Lower leg skin (tissue), 4 donors: ENCODE results near the gene ECHS1. TPM values are rescaled to one million over a fixed set of nuclear protein-coding genes. Genes with fewer than 3 reads are reported as not detected.

Experiments
- DNase-seq, 2 donors: peaks; one replicate each; pipeline ENCODE4 v3.0.0-alpha.2; 2019; ENCODE audit warnings: low spot score in 2 of 2
- H3K4me3 ChIP-seq: fragments of 200-600 bp; sonication (generic); 2 replicates; pipeline ENCODE4 v1.5.1; 2017; ENCODE audit warnings: mild to moderate bottlenecking, low read depth; ENCODE audit not compliant: poor library complexity, severe bottlenecking
- POLR2A ChIP-seq, 2 donors: fragments of 450-650 bp; IDR thresholded peaks; one replicate each; pipeline ENCODE4 v1.6.1; 2016 to 2017; ENCODE audit warnings: antibody characterized with exemption in 2 of 2, mild to moderate bottlenecking in 1 of 2, moderate library complexity in 1 of 2
- WGBS, 2 donors: methylation state at CpG; one replicate each; pipeline ENCODE4 v1.1.5; 2018; 5-methylcytosine and 5-hydroxymethylcytosine counted together
- intact Hi-C: fragments of 100-400 bp; cut with DNase I; formaldehyde crosslinking; loops from one replicate; pipeline ENCODE4 v1.15.0; 2023; ENCODE audit warnings: low total_unique reads
- total RNA-seq, 4 donors: library from RNA; depleted of rRNA; stranded (reverse); fragments of >200 nt; gene quantifications; one replicate each; pipeline ENCODE4 v1.1.0, GENCODE V29; 2016
- TF ChIP-seq, protein P1 (sequence below), 3 donors: fragments of 450-650 bp; IDR thresholded peaks; one replicate each; pipeline ENCODE4 v1.5.1; 2016; ENCODE audit warnings: antibody characterized with exemption in 3 of 3, mild to moderate bottlenecking in 3 of 3, moderate library complexity in 2 of 3

ECHS1 gene
- total RNA-seq, 4 donors from 2014 or later: 40.0 to 85.7 (median 61.8) TPM

DNA sequence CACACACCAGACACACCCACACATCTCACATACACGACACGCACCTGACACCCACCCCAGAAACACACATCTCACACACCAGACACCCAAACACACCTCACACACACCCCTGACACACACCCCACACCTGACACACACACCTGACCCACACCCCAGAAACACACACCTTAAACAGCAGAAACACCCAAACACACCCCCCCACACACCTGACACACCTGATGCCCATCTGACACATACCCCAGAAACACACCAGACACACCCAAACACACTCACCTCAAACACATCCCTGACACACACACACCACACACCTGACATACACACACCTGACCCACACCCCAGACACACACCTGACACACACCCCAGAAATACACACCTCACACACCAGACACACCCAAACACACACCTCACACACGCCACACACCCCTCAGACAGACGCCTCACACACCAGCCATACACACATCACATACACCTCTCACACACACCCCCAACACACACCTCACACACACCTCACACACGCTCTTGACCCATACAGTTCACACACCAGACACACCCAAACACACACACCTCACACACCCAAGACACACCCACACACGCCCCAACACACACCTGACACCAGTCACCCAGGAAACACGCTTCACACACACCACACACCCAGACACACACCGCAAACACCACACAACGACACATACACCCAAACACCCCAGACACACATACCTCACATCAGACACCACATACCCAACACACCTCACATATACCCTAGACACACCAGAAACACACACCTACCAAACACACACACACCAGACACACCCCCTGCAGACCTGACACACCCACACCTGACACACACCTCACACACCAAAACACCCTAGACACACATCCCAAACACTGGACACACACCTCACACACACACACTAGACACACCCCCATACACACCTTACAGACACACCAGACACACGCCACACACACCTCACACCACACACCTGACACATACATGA is 34.8 kb downstream of the ECHS1 start:
- H3K4me3 ChIP-seq: no peak overlapping the region
- DNase-seq: no peak
- 87 to 89% methylated on average over 10 of the region's 10 CpGs for WGBS, 2 donors
- TF ChIP-seq, protein P1, sequence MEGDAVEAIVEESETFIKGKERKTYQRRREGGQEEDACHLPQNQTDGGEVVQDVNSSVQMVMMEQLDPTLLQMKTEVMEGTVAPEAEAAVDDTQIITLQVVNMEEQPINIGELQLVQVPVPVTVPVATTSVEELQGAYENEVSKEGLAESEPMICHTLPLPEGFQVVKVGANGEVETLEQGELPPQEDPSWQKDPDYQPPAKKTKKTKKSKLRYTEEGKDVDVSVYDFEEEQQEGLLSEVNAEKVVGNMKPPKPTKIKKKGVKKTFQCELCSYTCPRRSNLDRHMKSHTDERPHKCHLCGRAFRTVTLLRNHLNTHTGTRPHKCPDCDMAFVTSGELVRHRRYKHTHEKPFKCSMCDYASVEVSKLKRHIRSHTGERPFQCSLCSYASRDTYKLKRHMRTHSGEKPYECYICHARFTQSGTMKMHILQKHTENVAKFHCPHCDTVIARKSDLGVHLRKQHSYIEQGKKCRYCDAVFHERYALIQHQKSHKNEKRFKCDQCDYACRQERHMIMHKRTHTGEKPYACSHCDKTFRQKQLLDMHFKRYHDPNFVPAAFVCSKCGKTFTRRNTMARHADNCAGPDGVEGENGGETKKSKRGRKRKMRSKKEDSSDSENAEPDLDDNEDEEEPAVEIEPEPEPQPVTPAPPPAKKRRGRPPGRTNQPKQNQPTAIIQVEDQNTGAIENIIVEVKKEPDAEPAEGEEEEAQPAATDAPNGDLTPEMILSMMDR (IDR thresholded peaks at IDR 0.05): no peak
- no peak for TF ChIP-seq POLR2A (IDR thresholded peaks at IDR 0.05)
- intact Hi-C loops: loop anchor here (10.0 kb wide), 1 partner anchor 186 kb away; the partner anchor contains the start of gene CYP2E1

DNA sequence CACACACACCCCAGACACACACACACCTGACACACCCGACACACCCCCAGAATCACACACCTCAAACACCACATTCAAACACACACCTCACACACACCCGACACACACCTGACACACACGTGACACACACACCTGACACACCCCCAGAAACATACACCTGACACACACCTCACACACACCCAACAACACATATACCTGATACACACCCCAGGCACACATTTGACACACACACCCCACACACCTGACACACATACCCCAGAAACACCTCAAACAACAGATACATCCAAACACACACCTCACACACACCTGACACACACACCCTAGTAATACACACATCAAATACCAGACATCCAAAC is 35.8 kb downstream of the ECHS1 start:
- no peak overlapping the region for H3K4me3 ChIP-seq
- WGBS, 2 donors: 79% methylated on average over 3 of the region's 3 CpGs
- intact Hi-C loops: loop anchor here (10.0 kb wide), 1 partner anchor 187 kb away; the partner anchor contains the start of gene CYP2E1
- TF ChIP-seq, protein P1 (IDR thresholded peaks at IDR 0.05): no peak
- TF ChIP-seq POLR2A (IDR thresholded peaks at IDR 0.05): no peak
- no peak for DNase-seq

DNA sequence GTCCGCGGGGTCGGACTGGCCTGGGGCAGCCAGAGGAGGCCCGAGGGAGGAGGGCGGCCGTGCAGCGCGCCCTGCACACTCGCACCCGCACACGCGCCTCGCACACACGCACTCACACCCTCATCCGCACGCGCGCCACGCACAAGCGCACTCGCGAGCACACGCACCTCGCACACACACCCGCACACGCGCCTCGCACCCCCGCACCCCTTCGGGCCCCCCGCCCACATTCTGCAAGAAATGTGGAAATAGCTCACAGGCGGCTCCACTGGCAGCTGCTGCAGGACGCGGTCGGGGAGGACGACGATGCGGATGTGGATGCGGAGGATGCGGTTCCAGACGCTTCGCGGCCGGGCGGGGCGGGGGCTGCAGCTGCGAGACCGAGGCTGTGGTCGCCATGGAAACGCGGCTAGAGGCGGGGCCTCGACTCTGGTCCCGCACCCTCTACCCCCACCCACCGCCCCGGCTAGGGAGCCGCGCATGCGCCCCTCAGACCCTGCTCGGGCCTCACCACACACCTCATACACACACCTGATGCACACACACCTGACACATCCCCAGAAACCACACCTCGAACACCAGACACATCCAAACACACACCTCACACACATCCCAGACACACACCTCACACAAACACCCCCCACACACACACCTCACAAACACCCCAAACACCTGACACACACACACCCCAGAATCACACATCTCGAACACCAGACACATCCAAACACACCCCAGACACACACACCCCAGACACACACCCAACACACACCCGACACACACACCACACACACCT is 36.4 kb downstream of the ECHS1 start, which contains the start of gene CALY:
CALY (minus strand) TSS at position 320 of the 793 bp plus-strand sequence. CDS start 7,907 bp downstream, outside the sequence.
- intact Hi-C loops: loop anchor here (10.0 kb wide), 1 partner anchor 188 kb away; the partner anchor contains the start of gene CYP2E1
- H3K4me3 ChIP-seq: no peak within 1 kb of the TSS
- no peak for TF ChIP-seq POLR2A (IDR thresholded peaks at IDR 0.05)
- TF ChIP-seq, protein P1 (IDR thresholded peaks at IDR 0.05): no peak
- 10 to 15% methylated on average over 31 to 44 of the region's 63 CpGs for WGBS, 2 donors
- DNase-seq: no peak

DNA sequence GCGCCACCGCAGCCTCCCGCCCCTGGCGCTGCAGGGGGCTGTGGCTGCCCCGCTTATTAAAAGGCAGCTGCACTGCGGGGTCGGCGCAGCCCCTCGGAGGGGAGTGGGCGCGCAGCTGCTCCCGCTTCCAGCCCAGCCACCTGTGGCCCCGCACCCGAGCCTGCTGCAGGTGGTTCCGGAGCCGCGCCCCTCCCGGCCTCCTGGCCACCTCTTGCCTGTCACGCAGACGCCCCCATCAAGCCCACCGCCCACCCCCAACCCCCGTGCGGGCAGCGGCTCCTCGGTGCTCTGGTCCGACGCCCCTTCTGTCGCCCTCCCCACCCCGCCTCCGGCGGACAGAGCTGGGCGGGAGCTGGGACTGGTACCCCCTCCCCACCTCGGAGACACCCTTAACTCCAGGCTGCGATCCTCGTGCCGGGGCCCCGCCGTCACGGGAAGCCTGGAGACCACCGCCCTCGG is 37.0 kb downstream of the ECHS1 start:
- intact Hi-C loops: loop anchor here (10.0 kb wide), 1 partner anchor 189 kb away; the partner anchor contains the start of gene CYP2E1

DNA sequence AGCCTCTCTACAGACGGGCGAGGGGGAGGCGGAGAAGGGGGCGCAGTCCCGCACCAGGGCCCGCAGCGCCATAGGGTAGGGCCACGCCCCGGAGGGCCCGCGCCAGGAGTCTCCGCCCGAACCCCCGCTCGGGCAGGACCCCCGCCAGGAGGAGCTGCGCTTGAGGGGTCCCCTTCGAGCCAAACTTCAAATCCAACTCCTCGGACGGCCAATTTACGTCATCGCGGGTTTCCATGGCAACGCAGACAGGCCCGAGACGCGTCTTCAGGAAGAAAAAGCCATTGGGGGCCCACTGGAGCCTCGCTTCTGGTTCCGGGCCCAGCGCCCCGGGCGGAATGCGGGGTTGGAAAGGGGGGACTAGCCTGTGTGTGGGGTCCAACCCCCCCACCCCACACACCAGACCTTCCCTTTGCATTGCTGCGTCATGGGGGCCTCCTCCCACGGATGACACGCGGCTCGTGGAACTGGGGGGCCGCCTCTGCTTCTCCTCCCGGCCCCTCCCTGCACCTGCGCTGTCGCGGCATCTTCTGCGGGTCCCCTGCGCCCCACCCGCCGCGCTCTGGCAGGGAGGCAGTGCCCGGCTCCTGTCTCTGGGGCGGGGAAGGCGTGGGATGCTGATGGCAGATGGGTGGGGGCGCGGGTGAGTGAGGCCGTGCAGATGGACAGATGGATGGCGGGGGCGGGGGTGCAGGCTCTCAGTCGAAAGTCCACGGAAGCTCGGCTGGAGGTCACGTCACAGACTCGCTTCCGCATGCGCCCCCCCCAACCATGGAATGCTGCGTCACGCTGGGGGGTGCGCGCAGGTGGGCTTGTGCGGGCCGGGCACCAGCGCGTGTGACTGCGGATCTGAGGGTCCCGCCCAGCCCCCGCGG is 37.7 kb downstream of the ECHS1 start:
- 0 to 2% methylated on average over 5 to 46 of the region's 75 CpGs for WGBS, 2 donors
- TF ChIP-seq, protein P1 (IDR thresholded peaks at IDR 0.05): no peak
- no peak for TF ChIP-seq POLR2A (IDR thresholded peaks at IDR 0.05)
- intact Hi-C loops: loop anchor here (10.0 kb wide), 1 partner anchor 189 kb away; the partner anchor contains the start of gene CYP2E1
- H3K4me3 ChIP-seq: no peak overlapping the region
- no peak for DNase-seq

More for the DNA sequence above, 37.0 kb downstream of the ECHS1 start:
- TF ChIP-seq POLR2A (IDR thresholded peaks at IDR 0.05): no peak
- no peak overlapping the region for H3K4me3 ChIP-seq
- no peak for DNase-seq
- WGBS, 2 donors: 0 to 2% methylated on average over 3 to 10 of the region's 41 CpGs
